Hindlimb muscle (tissue), 1 donor: ENCODE results near the gene CR2. TPM values are rescaled to one million over a fixed set of nuclear protein-coding genes. Genes with fewer than 3 reads are reported as not detected.
"Not testable (repeated sequence)": the region's sequence is repeated elsewhere in the genome, so short reads cannot be mapped to it uniquely, and the experiment has no call there.

Experiments used
- DNase-seq: peaks from one replicate; pipeline ENCODE4 v3.0.0-alpha.2; 2013
- polyA plus RNA-seq: library from polyadenylated mRNA; unstranded; fragments of 120-200 nt; gene quantifications from one replicate; pipeline ENCODE4 v1.2.1, GENCODE V29; 2013; ENCODE audit not compliant: insufficient read length

Gene CR2
- polyA plus RNA-seq = 0.08 TPM

DNA sequence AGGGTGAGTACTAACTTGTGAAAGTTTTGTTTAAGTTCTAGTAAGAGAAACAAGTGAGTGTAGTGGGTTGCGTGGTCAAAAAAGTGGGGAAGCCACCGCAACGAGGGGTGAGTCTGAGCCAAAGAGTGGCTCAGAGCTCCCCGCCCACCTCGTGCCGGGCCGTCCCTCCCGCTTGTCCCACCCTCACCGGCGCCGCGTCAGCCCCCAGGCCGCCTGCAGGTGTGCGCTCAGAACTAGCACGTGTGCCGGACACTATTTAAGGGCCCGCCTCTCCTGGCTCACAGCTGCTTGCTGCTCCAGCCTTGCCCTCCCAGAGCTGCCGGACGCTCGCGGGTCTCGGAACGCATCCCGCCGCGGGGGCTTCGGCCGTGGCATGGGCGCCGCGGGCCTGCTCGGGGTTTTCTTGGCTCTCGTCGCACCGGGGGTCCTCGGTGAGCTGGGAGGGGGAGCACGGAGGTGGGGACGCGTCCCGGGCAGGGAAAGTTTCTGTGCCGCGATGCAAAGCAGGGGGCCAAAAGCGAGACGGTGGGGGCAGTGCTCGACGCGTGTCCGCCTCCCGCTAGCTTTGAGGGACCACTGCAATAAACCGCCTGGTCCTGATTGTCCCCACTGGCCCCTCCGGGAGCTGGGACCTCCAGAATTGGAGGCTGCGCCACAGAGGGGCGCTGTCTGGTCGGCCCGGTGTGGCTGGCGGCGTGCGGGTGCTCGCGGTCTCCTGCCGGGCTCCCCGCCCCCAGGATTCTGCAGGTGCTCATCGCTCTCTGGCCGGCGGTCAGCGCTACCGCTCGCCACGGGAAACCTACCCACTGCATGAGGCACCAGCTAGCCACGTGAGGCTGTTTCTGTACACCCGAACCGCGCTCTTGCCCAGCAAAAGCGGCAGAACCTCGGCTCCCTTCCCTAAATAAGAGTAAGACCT lies at the start of gene CR2:
TSS of gene CR2 (plus strand) at position 283 of the 919 bp plus-strand sequence. CDS start at position 374, 91 bp downstream.
- DNase-seq = peak; percentile 6

GRCh38 chr1:207404849-207405525 lies 49.1 kb upstream of the CR2 start:
- peak; percentile 44 for DNase-seq

DNA sequence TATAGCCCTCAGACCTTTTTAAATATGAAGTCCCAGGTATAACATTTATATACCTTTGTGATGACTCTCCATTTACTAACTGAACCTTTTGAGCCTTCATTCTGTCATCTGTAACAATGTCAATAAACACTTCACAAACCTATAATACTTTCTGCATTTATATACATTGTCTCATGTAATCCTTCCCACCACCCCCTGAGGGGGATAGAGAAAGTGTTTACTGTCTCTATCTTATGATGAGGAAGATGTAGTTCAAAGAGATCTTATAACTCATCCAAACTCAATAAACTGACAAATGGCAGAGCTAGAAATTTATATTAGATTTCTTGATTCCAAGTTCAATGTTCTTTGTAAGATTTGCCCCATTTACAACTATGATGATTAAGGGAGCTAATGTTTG lies 48.3 kb upstream of the CR2 start:
- DNase-seq = no peak

GRCh38 chr1:207407655-207408260 lies 46.4 kb upstream of the CR2 start:
- DNase-seq = no peak

DNA sequence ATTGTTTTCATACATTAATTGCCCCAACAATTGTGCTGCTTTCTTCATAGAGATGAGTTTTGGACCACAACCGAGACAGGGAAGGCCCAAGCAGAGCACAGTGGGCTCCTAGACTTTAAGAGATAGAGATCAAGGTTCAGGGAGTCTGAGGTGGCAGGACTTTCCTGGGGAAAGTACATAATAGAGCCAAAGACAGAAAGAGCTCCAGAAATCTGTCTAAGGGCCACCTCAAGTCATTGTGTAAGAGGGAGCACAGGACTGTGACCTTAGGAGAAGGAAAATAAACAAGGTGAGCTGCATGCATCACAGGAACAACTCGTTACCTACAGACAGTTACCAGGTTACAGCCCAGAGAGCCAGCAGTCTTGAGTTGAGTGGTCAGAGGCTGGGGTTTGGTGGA lies 41.3 kb upstream of the CR2 start:
- DNase-seq = no peak

GRCh38 chr1:207414606-207415108 lies 39.5 kb upstream of the CR2 start:
- DNase-seq = no peak

- no peak for DNase-seq
These were observed 37.1 kb upstream of the CR2 start for GRCh38 chr1:207417076-207417475.

- no peak for DNase-seq
These were observed 35.8 kb upstream of the CR2 start for GRCh38 chr1:207418351-207418750.

GRCh38 chr1:207420109-207420508 lies 34.0 kb upstream of the CR2 start:
- DNase-seq = no peak

GRCh38 chr1:207421078-207421477 lies 33.0 kb upstream of the CR2 start:
- DNase-seq = no peak

DNA sequence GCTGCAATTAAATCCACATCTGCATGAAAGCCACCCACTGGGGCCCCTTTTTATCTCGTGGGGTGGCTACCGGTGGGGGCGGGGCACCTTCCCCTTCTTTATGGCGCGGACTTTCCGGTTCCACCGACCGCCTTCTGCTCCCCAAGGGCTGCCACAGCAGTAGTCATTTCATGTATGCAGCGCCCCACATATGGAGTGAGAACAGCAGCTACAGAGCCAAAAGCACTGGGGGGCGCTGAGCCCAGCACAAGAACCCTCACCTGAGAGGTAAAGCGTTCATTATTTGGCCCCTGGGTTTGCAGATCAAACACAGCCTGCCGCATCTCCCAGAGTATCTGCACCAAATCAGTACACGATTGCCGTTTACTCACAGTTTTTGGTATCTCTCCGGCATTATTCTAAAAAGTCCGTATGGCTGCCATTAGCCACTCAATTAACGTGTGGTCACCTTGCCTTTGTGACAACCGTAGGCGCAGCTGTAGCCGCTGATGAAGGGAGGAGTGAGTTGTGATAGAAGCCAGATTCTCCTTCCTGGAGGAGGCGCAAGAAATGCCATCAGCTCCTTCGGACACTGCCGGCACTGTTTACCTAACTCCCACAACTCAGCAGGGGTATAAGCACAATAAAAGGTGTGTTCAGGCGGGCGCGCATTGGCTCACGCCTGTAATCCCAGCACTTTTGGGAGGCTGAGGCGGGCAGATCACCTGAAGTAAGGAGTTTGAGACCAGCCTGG lies 30.4 kb upstream of the CR2 start:
- DNase-seq = no peak

DNA sequence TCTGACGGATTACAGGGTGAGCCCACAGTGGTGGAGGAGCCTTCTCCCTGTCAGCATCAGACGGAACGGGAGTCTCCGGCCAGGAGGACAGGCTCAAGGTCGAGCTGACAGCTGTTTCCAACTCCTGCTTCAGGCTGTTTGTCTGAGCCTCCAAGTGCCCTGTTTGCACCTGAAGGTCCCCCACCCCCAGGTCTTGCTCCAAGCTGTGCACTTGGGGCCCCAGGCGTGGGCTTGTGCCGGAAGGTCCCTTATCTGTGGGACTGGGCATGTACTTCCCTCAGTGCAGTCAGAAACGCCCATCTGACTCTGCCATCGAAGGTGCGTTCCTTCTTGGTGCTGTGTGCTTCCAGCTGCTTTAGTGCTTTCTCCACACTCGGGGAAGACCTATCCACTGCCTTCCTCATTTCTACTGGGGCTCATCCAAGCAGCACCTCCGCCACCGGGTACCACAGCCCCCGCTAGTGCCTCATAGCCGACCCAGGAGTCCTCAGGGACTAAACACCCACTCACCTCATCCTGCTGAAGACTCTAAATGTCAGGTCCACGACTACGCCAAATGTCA lies 29.5 kb upstream of the CR2 start:
- DNase-seq = no peak

- DNase-seq = no peak
These were observed 26.1 kb upstream of the CR2 start for GRCh38 chr1:207427832-207428585.

DNA sequence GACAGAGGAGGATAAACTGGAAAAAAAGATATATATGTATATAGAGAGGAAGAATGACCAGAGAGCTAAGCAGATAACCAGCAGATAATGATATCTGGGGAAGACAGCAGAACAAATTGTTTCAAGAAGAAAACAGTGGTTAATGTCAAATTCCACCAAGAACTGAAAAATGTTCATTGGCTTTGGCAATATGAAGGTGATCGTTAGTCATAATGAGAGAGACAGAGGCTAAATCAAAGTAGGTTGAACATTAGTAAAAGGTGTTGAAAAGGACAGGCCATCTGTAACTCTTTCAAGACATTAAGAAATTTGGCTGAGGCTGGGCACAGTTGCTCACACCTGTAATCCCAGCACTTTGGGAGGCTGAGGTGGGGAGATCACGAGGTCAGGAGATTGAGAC lies 25.3 kb upstream of the CR2 start:
- DNase-seq = no peak

DNA sequence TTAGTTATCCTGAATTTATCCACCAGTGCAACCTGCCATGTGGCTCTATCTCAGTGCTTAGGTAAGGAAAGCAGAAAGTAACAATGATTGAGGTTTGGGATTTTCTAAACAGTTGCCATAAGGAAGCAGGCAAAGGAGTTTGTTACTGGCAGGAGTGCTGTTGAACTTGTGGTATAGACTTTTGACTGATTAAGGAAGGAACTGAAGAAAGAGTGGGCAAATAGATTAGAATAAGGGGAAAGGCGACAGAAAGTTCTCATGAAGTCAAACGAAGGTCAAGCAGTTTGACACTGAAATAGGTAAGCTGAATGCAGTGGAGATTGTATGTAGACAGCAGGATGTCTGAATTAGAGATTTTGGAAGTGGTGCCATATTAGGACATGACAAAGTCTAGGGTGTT lies 24.2 kb upstream of the CR2 start:
- no peak for DNase-seq

GRCh38 chr1:207430602-207431001 lies 23.5 kb upstream of the CR2 start:
- no peak for DNase-seq

- no peak for DNase-seq
These were observed 22.6 kb upstream of the CR2 start for GRCh38 chr1:207431508-207431907.

GRCh38 chr1:207433435-207433834 lies 20.7 kb upstream of the CR2 start:
- DNase-seq = no peak

GRCh38 chr1:207436746-207437145 lies 17.4 kb upstream of the CR2 start:
- DNase-seq = not testable (repeated sequence)

DNA sequence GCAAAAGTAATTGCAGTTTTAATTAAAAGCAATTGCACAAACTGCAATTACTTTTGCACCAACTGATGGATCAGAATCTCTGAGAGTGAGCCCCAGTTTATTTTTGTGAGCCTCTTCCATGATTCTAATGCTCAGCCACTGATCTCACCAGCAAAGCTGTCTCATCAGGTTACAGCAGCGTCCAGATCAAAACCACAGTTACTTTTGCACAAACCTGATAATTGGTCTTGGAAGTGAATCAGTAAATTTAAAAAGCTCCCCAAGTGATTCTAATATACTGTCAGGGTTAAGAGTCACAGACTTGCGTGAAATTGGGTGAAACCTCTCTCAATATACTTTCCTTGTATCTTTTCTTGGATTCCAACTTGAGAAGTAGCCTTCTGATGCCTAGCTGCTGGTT lies 13.5 kb upstream of the CR2 start:
- no peak for DNase-seq

GRCh38 chr1:207444514-207445217 lies 9.5 kb upstream of the CR2 start:
- no peak for DNase-seq
